ENCODE data around the gene PHETA2. TPM values are rescaled to one million over a fixed set of nuclear protein-coding genes. Genes with fewer than 3 reads are reported as not detected.

Gene PHETA2
- total and polyA plus RNA-seq, 2 of the 8 experiments (the other 6 are each of a cell fraction or from before 2014, with no cell fraction given), result 7.4 to 7.6 TPM

- no peak for TF ChIP-seq CBX5 (IDR thresholded peaks at IDR 0.05; ENCODE audit: low read depth, low read length)
- no peak for TF ChIP-seq CHD1 (IDR thresholded peaks at IDR 0.05; ENCODE audit: low read depth, low read length)
- TF ChIP-seq ZNF274 (IDR thresholded peaks at IDR 0.05; ENCODE audit: borderline replicate concordance, extremely low read depth, low read length), result no peak
- no peak for TF ChIP-seq GABPA (IDR thresholded peaks at IDR 0.05; ENCODE audit: borderline replicate concordance, insufficient read depth, low read length)
- TF ChIP-seq HDAC6 (IDR thresholded peaks at IDR 0.05; ENCODE audit: low read depth, low read length), result no peak
- TF ChIP-seq ASH2L (IDR thresholded peaks at IDR 0.05; ENCODE audit: low read length), result no peak
Observed at GRCh38 chr22:42078469-42079318, 4.6 kb downstream of the PHETA2 start (continued).

Data from H1 (cell line).